HepG2 (cell line): ENCODE results near the gene GLI3.

Experiments used
- ATF7-NPFF ChIP-seq: sonication (generic); formaldehyde crosslinking; IDR thresholded peaks from 2 replicates; pipeline ENCODE4 v1.8.1; 2023; ENCODE audit warnings: mild to moderate bottlenecking, low read depth, missing genetic modification reagents, moderate library complexity
- BORCS8-MEF2B ChIP-seq: sonication (generic); formaldehyde crosslinking; IDR thresholded peaks from 2 replicates; pipeline ENCODE4 v1.8.0; 2022; ENCODE audit warnings: mild to moderate bottlenecking, missing genetic modification reagents
- EP300 ChIP-seq, 3 experiments: sonication (generic) in 1 of 3; formaldehyde crosslinking in 1 of 3; IDR thresholded peaks; 2 replicates each; pipeline versions ENCODE4 v1.5.1 to v1.6.1; 2011 to 2020; ENCODE audit warnings: low read depth in 2 of 3, low read length in 2 of 3, borderline replicate concordance in 1 of 3, improper control_type of control experiment in 1 of 3, mild to moderate bottlenecking in 1 of 3, missing genetic modification reagents in 1 of 3, moderate library complexity in 1 of 3
- FOXM1 ChIP-seq: sonication (generic); formaldehyde crosslinking; IDR thresholded peaks from 2 replicates; pipeline ENCODE4 v1.5.0; 2020; ENCODE audit warnings: missing genetic modification reagents
- GMEB2 ChIP-seq: IDR thresholded peaks from 2 replicates; pipeline ENCODE4 v1.6.1; 2016; ENCODE audit warnings: missing biosample characterization, missing genetic modification reagents, low read depth
- HOXA7 ChIP-seq: sonication (generic); formaldehyde crosslinking; IDR thresholded peaks from 2 replicates; pipeline ENCODE4 v1.8.1; 2022; ENCODE audit warnings: mild to moderate bottlenecking, missing genetic modification reagents, moderate library complexity
- JUNB ChIP-seq: sonication (generic); formaldehyde crosslinking; IDR thresholded peaks from 2 replicates; pipeline ENCODE4 v1.8.0; 2022; ENCODE audit warnings: missing genetic modification reagents, mild to moderate bottlenecking, borderline replicate concordance
- RAD21 ChIP-seq: fragments of 450-650 bp; formaldehyde crosslinking; IDR thresholded peaks from 2 replicates; pipeline ENCODE4 v1.5.0; 2020; ENCODE audit warnings: mild to moderate bottlenecking
- SYNCRIP ChIP-seq: fragments of 200-400 bp; formaldehyde crosslinking; IDR thresholded peaks from 2 replicates; pipeline ENCODE4 v1.6.1; 2018; ENCODE audit warnings: mild to moderate bottlenecking, low read depth, low read length; ENCODE audit not compliant: insufficient read depth
- ZMAT5 ChIP-seq: sonication (generic); formaldehyde crosslinking; IDR thresholded peaks from 2 replicates; pipeline ENCODE4 v1.5.0; 2020; ENCODE audit warnings: mild to moderate bottlenecking, low read depth, missing genetic modification reagents, borderline replicate concordance
- ZNF12 ChIP-seq: sonication (generic); formaldehyde crosslinking; IDR thresholded peaks from 2 replicates; pipeline ENCODE4 v1.5.0; 2020; ENCODE audit warnings: missing genetic modification reagents
- ZNF317 ChIP-seq: sonication (generic); formaldehyde crosslinking; IDR thresholded peaks from 2 replicates; pipeline ENCODE4 v1.5.0; 2020; ENCODE audit warnings: mild to moderate bottlenecking, missing genetic modification reagents
- ZNF589 ChIP-seq: sonication (generic); formaldehyde crosslinking; conservative IDR thresholded peaks from 2 replicates; pipeline ENCODE4 v1.8.0; 2022; ENCODE audit warnings: mild to moderate bottlenecking, moderate library complexity, missing genetic modification reagents
- ZNF672 ChIP-seq: sonication (generic); formaldehyde crosslinking; IDR thresholded peaks from 2 replicates; pipeline ENCODE4 v1.8.1; 2022; ENCODE audit warnings: missing genetic modification reagents

DNA sequence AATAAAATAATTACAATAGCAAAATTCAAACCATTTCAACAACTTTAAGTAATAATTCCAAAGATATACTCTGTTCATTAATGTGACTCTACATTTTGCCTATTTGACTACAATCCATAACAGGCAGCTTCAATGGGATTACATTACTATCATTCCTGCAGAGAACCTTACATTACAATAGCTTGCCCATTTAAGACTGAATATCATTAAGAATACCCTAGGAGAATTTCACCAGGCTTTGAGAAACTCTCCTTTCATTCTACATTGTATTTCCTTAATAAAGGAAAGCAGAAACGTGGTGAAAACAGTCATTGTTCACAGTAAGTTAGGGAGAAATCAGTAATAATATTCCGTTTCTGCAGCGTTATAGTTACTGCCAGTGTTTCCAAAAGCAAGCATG, 209.5 kb downstream of the GLI3 start:
- TF ChIP-seq ZNF12 (CRISPR knock-in tag): no peak
- TF ChIP-seq ZNF317: no peak
- no peak for TF ChIP-seq JUNB
- no peak for TF ChIP-seq ZNF589
- TF ChIP-seq ATF7-NPFF (CRISPR knock-in tag): no peak
- TF ChIP-seq BORCS8-MEF2B (CRISPR knock-in tag): no peak
- no peak for TF ChIP-seq RAD21 (CRISPR knock-in tag)
- TF ChIP-seq ZMAT5 (CRISPR knock-in tag): no peak
- TF ChIP-seq SYNCRIP: no peak
- TF ChIP-seq EP300 (IDR thresholded peaks at IDR 0.05; ENCODE audit: low read depth in 2 of 2, low read length in 2 of 2): no peak
- no peak for TF ChIP-seq EP300 (CRISPR knock-in tag; IDR thresholded peaks at IDR 0.05; ENCODE audit: borderline replicate concordance)
- TF ChIP-seq ZNF672 (CRISPR knock-in tag): no peak
- no peak for TF ChIP-seq GMEB2 (CRISPR knock-in tag)
- TF ChIP-seq FOXM1 (CRISPR knock-in tag): no peak
- no peak for TF ChIP-seq HOXA7 (CRISPR knock-in tag)
